ENCODE measurements around the gene GLIS1.

- TF ChIP-seq HMGA2 (CRISPR knock-in tag; IDR thresholded peaks at IDR 0.05) (no peak), AFF4 (CRISPR knock-in tag; IDR thresholded peaks at IDR 0.05; ENCODE audit: borderline replicate concordance) (no peak)
Observed at GRCh38 chr1:53656747-53657530, 82.0 kb downstream of the GLIS1 start.
